GM12891 (cell line): ENCODE results near the gene NDUFAF8.

Source experiments
- POLR2A ChIP-seq: IDR thresholded peaks from 2 replicates; pipeline ENCODE4 v1.6.1; 2011; ENCODE audit warnings: low read depth, low read length, control low read depth
- POLR2AphosphoS5 ChIP-seq: IDR thresholded peaks from 2 replicates; pipeline ENCODE4 v1.6.1; 2011; ENCODE audit warnings: low read depth, low read length, control low read depth

- TF ChIP-seq POLR2A, result no peak
- no peak for TF ChIP-seq POLR2AphosphoS5
Observed at GRCh38 chr17:81282141-81282540, 43.0 kb downstream of the NDUFAF8 start.
